Type B pancreatic cell (in vitro differentiated cells): Measurements from ENCODE around the gene MTCL3.

Experiments used
- DNase-seq: peaks from one replicate; pipeline ENCODE4 v3.0.0; 2021; ENCODE audit warnings: mixed read lengths; ENCODE audit not compliant: unreplicated experiment; ENCODE audit errors: extremely low spot score
- H3K27ac Mint-ChIP-seq: 2 replicates; pipeline ENCODE4 v1.8.0; 2021; ENCODE audit warnings: mild to moderate bottlenecking, mixed read lengths
- H3K27me3 Mint-ChIP-seq: 2 replicates; pipeline ENCODE4 v1.8.0; 2021; ENCODE audit warnings: mixed read lengths
- H3K36me3 Mint-ChIP-seq: 2 replicates; pipeline ENCODE4 v1.8.0; 2021; ENCODE audit warnings: mixed read lengths
- H3K4me1 Mint-ChIP-seq: one replicate; pipeline ENCODE4 v1.8.0; 2021; ENCODE audit warnings: mixed read lengths; ENCODE audit not compliant: unreplicated experiment
- H3K4me3 Mint-ChIP-seq: 2 replicates; pipeline ENCODE4 v1.8.0; 2021; ENCODE audit warnings: mild to moderate bottlenecking, mixed read lengths
- H3K9me3 Mint-ChIP-seq: 2 replicates; pipeline ENCODE4 v1.8.0; 2021; ENCODE audit warnings: mixed read lengths
- TF ChIP-seq, protein P1 (sequence below): fragments of 200-600 bp; sonication (generic); conservative IDR thresholded peaks from 2 replicates; pipeline ENCODE4 v1.5.0; 2021; ENCODE audit warnings: antibody characterized with exemption, mild to moderate bottlenecking

Gene MTCL3

DNA sequence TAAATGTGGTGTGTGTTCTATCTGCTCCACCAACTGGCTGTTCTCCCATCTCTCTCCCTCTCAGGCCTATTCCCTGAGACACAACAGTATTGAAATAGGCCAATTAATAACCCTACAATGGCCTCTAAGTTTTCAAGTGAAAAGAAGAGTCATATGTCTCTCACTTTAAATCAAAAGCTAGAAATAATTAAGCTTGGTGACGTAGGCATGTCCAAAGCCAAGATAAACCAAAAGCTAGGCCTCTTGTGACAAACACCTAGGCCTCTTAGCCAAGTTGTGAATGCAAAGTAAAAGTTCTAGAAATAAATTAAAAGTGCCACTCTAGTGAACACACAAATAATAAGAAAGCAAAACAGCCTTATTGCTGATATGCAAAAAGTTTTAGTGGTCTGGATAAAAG lies 29.9 kb downstream of the MTCL3 start:
- Mint-ChIP-seq H3K36me3 (no peaks in the 10 kb centered on the region), H3K9me3 (no peaks in the 10 kb centered on the region), H3K4me1 (no peaks in the 10 kb centered on the region), H3K27ac (no peak overlapping the region), H3K27me3 (no peaks in the 10 kb centered on the region), H3K4me3 (no peak overlapping the region)
- TF ChIP-seq, protein P1, sequence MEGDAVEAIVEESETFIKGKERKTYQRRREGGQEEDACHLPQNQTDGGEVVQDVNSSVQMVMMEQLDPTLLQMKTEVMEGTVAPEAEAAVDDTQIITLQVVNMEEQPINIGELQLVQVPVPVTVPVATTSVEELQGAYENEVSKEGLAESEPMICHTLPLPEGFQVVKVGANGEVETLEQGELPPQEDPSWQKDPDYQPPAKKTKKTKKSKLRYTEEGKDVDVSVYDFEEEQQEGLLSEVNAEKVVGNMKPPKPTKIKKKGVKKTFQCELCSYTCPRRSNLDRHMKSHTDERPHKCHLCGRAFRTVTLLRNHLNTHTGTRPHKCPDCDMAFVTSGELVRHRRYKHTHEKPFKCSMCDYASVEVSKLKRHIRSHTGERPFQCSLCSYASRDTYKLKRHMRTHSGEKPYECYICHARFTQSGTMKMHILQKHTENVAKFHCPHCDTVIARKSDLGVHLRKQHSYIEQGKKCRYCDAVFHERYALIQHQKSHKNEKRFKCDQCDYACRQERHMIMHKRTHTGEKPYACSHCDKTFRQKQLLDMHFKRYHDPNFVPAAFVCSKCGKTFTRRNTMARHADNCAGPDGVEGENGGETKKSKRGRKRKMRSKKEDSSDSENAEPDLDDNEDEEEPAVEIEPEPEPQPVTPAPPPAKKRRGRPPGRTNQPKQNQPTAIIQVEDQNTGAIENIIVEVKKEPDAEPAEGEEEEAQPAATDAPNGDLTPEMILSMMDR = no peak
- DNase-seq = no peak

DNA sequence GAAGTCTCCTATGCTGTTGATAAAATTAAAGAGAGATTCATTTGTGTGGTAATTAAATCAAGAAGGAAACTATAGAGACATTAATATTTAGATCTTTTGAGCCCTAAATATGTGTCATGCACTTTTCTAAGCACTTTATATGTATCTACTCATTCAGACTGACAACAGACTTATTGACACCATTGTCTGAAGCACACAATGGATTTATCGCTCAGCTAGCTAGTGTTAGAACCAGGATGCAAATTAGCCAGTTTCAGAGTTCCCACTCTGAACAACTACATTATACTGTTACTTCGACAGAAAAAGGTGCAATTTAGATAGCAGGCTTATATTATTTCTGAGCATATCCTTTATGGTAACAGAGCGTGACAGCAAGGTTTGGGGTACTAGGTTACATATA lies 32.2 kb downstream of the MTCL3 start:
- Mint-ChIP-seq H3K36me3 (no peaks in the 10 kb centered on the region), H3K4me1 (no peaks in the 10 kb centered on the region), H3K27me3 (no peaks in the 10 kb centered on the region), H3K4me3 (no peak overlapping the region), H3K9me3 (no peaks in the 10 kb centered on the region), H3K27ac (no peak overlapping the region)
- TF ChIP-seq, protein P1 = no peak
- no peak for DNase-seq

DNA sequence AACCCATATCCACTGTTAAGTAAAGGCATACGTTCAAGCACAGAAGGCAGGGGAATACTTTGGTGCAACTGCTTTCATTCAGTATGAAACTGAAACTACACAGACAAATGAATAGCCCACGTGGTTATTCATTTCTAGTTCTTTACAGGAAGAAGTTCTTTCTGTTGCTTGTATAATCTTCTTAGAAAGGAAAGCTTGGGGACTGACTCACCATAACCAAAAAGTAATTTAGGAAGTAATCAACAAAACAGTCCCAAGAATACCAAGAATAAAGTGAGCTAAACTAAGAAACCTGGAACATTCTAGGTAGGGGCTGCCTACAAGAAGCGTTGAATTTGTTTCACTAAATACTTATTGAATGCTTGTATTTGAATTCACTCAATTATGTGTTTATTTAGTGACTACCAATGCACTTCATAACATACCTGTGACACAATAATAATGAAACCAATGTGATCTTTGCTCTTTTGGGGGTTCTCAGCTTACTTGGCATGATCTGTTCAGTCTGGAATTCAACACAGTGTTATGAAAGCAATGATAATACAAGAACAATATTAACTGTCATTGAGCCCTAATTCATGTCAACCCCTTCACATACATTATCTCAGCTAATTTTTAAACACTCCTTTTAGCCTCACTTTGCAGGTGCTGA lies 34.8 kb downstream of the MTCL3 start:
- DNase-seq = no peak
- H3K27ac Mint-ChIP-seq = no peak overlapping the region
- H3K36me3 Mint-ChIP-seq = no peaks in the 10 kb centered on the region
- TF ChIP-seq, protein P1 = no peak
- H3K9me3 Mint-ChIP-seq = no peaks in the 10 kb centered on the region
- H3K27me3 Mint-ChIP-seq = no peaks in the 10 kb centered on the region
- no peak overlapping the region for H3K4me3 Mint-ChIP-seq
- no peaks in the 10 kb centered on the region for H3K4me1 Mint-ChIP-seq

DNA sequence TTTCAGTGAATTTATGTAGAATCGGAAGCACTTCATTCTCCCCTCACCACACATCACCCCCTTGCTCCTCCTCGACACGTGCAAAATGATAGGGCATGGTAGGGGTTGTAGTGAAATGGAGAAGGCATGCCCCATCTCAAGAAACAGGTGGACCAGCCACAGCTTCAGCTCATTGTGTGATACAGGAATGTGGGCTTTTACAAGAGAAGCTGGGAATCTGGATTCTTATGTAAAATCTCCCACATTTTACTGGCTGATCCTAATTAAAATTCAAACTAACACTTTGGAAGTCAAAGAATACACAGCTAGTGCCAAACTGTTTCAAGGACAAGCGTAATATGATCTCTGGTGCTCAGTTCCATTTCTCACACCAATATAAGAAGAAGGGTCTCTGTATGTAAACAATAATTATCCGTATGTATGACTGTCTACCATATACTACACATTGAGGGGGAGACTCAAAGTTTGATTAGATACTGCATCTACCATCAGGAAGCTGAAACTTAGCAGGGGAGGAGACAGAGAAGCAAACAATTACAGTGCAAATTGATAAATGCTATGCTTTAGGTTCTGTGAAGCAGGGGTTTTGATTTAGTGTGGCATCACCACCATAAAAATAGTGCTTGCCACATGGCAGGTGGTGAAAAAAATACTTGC lies 35.6 kb downstream of the MTCL3 start:
- H3K4me3 Mint-ChIP-seq = no peak overlapping the region
- H3K27me3 Mint-ChIP-seq = no peaks in the 10 kb centered on the region
- no peaks in the 10 kb centered on the region for H3K4me1 Mint-ChIP-seq
- no peak overlapping the region for H3K27ac Mint-ChIP-seq
- DNase-seq = no peak
- H3K36me3 Mint-ChIP-seq = no peaks in the 10 kb centered on the region
- H3K9me3 Mint-ChIP-seq = no peaks in the 10 kb centered on the region
- TF ChIP-seq, protein P1 = no peak

DNA sequence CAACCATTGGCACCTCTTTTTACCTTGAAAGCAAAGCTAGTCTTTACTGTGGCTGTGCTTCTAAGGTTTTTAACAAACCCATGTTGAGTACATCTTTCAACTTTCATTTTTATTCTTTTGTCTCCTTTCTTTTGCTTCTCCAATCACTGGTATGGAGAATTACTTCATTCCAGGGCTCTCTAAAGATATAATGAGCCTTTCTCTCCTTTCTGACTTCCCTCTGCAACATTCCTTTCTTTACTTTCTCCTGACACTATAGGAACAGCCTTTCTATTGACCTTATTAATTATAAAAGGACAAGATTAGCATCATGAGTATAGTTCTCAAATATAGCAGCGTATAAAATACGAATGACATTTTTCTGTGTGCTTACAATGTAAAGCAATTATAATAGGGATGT lies 36.8 kb downstream of the MTCL3 start:
- H3K4me3 Mint-ChIP-seq = no peak overlapping the region
- H3K9me3 Mint-ChIP-seq = no peaks in the 10 kb centered on the region
- H3K36me3 Mint-ChIP-seq = no peaks in the 10 kb centered on the region
- no peak for DNase-seq
- H3K4me1 Mint-ChIP-seq = no peaks in the 10 kb centered on the region
- H3K27me3 Mint-ChIP-seq = no peaks in the 10 kb centered on the region
- H3K27ac Mint-ChIP-seq = no peak overlapping the region
- TF ChIP-seq, protein P1 = no peak
